Smooth muscle cell (in vitro differentiated cells): Measurements from ENCODE around the gene MRPL44. TPM values are rescaled to one million over a fixed set of nuclear protein-coding genes. Genes with fewer than 3 reads are reported as not detected.
A peak's percentile ranks its signal among the peaks of the same experiment; 100 is the strongest.

ENCODE experiments used
- DNase-seq: peaks from one replicate; lab custom pipeline; 2025; ENCODE audit not compliant: unreplicated experiment; lab: John Stamatoyannopoulos, UW
- H2AFZ ChIP-seq: fragments of 200-600 bp; sonication (generic); 2 replicates; pipeline ENCODE4 v1.6.0; 2016; ENCODE audit warnings: antibody characterized with exemption, low read depth, mild to moderate bottlenecking
- H3F3A ChIP-seq: fragments of 200-600 bp; sonication (generic); 2 replicates; pipeline ENCODE4 v1.6.0; 2017; ENCODE audit warnings: antibody characterized with exemption, low read depth
- H3K27ac ChIP-seq: fragments of 200-600 bp; sonication (generic); 2 replicates; pipeline ENCODE4 v1.5.1; 2016; ENCODE audit warnings: low read depth, mild to moderate bottlenecking
- H3K27me3 ChIP-seq: fragments of 200-600 bp; sonication (generic); 2 replicates; pipeline ENCODE4 v1.6.1; 2016; ENCODE audit warnings: low read depth, mild to moderate bottlenecking
- H3K36me3 ChIP-seq: fragments of 200-600 bp; sonication (generic); 2 replicates; pipeline ENCODE4 v1.5.1; 2016; ENCODE audit warnings: low read depth
- H3K4me1 ChIP-seq: fragments of 200-600 bp; sonication (generic); 2 replicates; pipeline ENCODE4 v1.5.1; 2016; ENCODE audit warnings: low read depth
- H3K4me2 ChIP-seq: fragments of 200-600 bp; sonication (generic); 2 replicates; pipeline ENCODE4 v1.6.0; 2016; ENCODE audit warnings: mild to moderate bottlenecking
- H3K4me3 ChIP-seq: fragments of 200-600 bp; sonication (generic); 2 replicates; pipeline ENCODE4 v1.5.1; 2016; ENCODE audit warnings: mild to moderate bottlenecking
- H3K79me2 ChIP-seq: fragments of 200-600 bp; sonication (generic); 2 replicates; pipeline ENCODE4 v1.6.0; 2016; ENCODE audit warnings: low read depth, mild to moderate bottlenecking
- H3K9ac ChIP-seq: fragments of 200-600 bp; sonication (generic); 2 replicates; pipeline ENCODE4 v1.6.0; 2016; ENCODE audit warnings: low read depth
- H3K9me3 ChIP-seq: fragments of 200-600 bp; sonication (generic); replicated peaks from 2 replicates; pipeline ENCODE4 v1.5.1; 2016; ENCODE audit warnings: low read depth
- H4K20me1 ChIP-seq: fragments of 200-600 bp; sonication (generic); 2 replicates; pipeline ENCODE4 v1.6.0; 2016; ENCODE audit warnings: low read depth
- WGBS: methylation state at CpG from one replicate; pipeline ENCODE4 v1.1.7; 2016; ENCODE audit warnings: low lambda C conversion rate; 5-methylcytosine and 5-hydroxymethylcytosine counted together
- polyA plus RNA-seq: library from polyadenylated mRNA; unstranded; fragments of >200 nt; fragmentation: Nextera tagmentation; extraction: Ambion mirVana; gene quantifications from 2 replicates; pipeline ENCODE4 v1.2.1, GENCODE V29; 2016
- total RNA-seq: library from RNA; depleted of rRNA; stranded (reverse); fragments of >200 nt; gene quantifications from 2 replicates; pipeline ENCODE4 v1.2.3, GENCODE V29; 2014
- TF ChIP-seq, protein P1 (sequence below): fragments of 200-600 bp; sonication (generic); IDR thresholded peaks from 2 replicates; pipeline ENCODE4 v1.5.1; 2017; ENCODE audit warnings: borderline replicate concordance, mild to moderate bottlenecking, antibody characterized with exemption; ENCODE audit not compliant: insufficient read depth, poor library complexity, severe bottlenecking

The MRPL44 gene
- total and polyA plus RNA-seq, 2 experiments from 2014 or later: 23.5 to 34.5 TPM

DNA sequence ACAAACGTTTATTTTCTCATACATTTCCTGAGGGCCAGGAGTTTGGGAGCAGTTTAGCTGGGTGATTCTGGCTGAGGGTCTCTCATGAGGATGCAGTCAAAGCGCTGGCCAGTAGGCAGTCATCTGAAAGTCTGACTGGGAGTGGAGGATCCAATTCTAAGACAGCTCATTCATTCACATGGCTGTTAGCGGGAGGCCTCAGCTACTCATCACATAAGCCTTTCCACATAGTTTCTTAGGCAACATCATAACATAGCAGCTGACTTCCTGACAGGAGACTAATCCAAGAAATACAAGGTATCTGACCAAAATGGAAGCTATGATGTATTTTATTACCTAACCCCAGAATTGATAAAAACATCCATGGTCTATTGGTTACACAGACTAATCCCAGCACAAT is 2.9 kb upstream of the MRPL44 start:
- H3K36me3 ChIP-seq: no peaks in the 10 kb centered on the region
- H2AFZ ChIP-seq: no peak overlapping the region
- H4K20me1 ChIP-seq: peaks cover 7% of the 10 kb centered on the region
- no peak overlapping the region for H3K27ac ChIP-seq
- TF ChIP-seq, protein P1, sequence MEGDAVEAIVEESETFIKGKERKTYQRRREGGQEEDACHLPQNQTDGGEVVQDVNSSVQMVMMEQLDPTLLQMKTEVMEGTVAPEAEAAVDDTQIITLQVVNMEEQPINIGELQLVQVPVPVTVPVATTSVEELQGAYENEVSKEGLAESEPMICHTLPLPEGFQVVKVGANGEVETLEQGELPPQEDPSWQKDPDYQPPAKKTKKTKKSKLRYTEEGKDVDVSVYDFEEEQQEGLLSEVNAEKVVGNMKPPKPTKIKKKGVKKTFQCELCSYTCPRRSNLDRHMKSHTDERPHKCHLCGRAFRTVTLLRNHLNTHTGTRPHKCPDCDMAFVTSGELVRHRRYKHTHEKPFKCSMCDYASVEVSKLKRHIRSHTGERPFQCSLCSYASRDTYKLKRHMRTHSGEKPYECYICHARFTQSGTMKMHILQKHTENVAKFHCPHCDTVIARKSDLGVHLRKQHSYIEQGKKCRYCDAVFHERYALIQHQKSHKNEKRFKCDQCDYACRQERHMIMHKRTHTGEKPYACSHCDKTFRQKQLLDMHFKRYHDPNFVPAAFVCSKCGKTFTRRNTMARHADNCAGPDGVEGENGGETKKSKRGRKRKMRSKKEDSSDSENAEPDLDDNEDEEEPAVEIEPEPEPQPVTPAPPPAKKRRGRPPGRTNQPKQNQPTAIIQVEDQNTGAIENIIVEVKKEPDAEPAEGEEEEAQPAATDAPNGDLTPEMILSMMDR: no peak
- peaks cover 7% of the 10 kb centered on the region for H3F3A ChIP-seq
- peaks cover 40% of the 10 kb centered on the region for H3K4me1 ChIP-seq
- H3K9ac ChIP-seq: no peak overlapping the region
- DNase-seq: no peak
- no peaks in the 10 kb centered on the region for H3K27me3 ChIP-seq
- 81% methylated on average over 3 of the region's 3 CpGs for WGBS
- peaks cover 21% of the 10 kb centered on the region for H3K79me2 ChIP-seq
- H3K4me2 ChIP-seq: no peak overlapping the region
- no peak overlapping the region for H3K4me3 ChIP-seq
- no peaks in the 10 kb centered on the region for H3K9me3 ChIP-seq

DNA sequence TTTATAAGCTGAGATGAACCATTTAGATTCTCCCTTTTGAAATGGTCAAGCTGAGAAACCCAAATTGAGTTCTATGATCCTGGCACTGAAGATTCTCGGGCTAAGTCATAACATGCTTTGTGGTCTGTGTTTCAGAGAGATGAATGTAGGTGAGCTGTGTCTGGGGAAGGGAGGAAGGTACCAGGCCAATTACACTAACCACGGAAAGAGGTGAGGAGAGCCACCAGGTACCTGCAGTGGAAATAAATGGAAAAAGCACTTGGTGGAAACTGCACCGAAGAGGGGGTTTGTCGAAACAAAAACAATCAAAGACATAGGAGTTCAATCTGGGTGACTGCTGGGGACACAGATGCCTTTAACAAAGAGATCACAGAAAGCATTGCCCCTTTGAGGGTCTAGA is 963 bp upstream of the MRPL44 start:
- TF ChIP-seq, protein P1: no peak
- DNase-seq: no peak
- Histone ChIP-seq H3K4me1 (peaks cover 45% of the 10 kb centered on the region), H3K27me3 (no peaks in the 10 kb centered on the region), H4K20me1 (peaks cover 21% of the 10 kb centered on the region), H3K9me3 (no peaks in the 10 kb centered on the region), H3K27ac (peak overlapping the region; percentile 79), H3K36me3 (no peaks in the 10 kb centered on the region), H3F3A (peaks cover 7% of the 10 kb centered on the region), H3K4me3 (no peak overlapping the region), H3K79me2 (peaks cover 40% of the 10 kb centered on the region), H3K9ac (no peak overlapping the region), H3K4me2 (peak overlapping the region; percentile 86), H2AFZ (peak overlapping the region; percentile 66)
- 81% methylated on average over 4 of the region's 4 CpGs for WGBS

DNA sequence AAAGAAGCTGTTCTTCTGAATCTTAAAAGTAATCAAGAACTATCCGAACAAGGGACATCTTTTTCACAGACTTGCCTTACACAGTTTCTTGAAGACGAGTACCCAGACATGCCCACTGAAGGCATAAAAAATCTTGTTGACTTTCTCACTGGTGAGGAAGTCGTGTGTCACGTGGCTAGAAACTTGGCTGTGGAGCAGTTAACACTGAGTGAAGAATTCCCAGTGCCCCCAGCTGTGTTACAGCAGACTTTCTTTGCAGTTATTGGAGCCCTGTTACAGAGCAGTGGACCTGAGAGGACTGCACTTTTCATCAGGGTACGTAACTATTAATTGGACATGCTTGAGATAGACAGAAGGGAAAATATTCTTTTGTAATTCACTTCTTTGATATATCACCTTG is 2.4 kb downstream of the MRPL44 start:
- no peak overlapping the region for H3K27ac ChIP-seq
- H3K9ac ChIP-seq: no peak overlapping the region
- peaks cover 41% of the 10 kb centered on the region for H3K4me1 ChIP-seq
- peaks cover 7% of the 10 kb centered on the region for H3F3A ChIP-seq
- H3K4me3 ChIP-seq: peak overlapping the region; percentile 12
- no peaks in the 10 kb centered on the region for H3K9me3 ChIP-seq
- DNase-seq: no peak
- peaks cover 70% of the 10 kb centered on the region for H3K79me2 ChIP-seq
- TF ChIP-seq, protein P1: no peak
- H4K20me1 ChIP-seq: peaks cover 47% of the 10 kb centered on the region
- H3K36me3 ChIP-seq: peaks cover 8% of the 10 kb centered on the region
- WGBS: 73% methylated on average over 5 of the region's 5 CpGs
- H3K27me3 ChIP-seq: no peaks in the 10 kb centered on the region
- H2AFZ ChIP-seq: no peak overlapping the region
- H3K4me2 ChIP-seq: peak overlapping the region; percentile 87

DNA sequence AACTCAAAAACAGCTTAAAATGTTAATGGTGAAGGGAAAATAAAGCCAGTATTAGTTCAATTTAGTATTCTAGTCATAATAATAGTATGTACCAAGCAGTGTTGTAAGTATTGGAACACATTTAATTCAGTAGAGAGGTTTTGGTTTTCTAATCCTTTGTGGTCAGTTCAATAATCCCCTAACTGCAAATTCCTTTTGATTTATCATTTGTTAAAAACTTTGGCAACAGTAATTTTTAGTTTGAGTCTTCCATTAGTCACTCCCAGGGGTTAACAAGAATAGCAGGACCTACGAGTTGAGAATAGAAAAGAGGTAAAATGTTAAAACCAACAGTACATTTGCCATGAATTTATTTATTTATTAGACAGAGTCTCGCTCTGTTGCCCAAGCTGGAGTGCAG is 10.7 kb downstream of the MRPL44 start:
- Histone ChIP-seq H3K9ac (no peak overlapping the region), H4K20me1 (peaks cover 18% of the 10 kb centered on the region), H3K4me2 (peak overlapping the region; percentile 33), H3K4me3 (no peak overlapping the region), H3K27ac (peak overlapping the region; percentile 3), H3K79me2 (peaks cover 20% of the 10 kb centered on the region), H3K4me1 (peaks cover 5% of the 10 kb centered on the region), H3K36me3 (peaks cover 16% of the 10 kb centered on the region), H2AFZ (no peak overlapping the region), H3F3A (peaks cover 22% of the 10 kb centered on the region), H3K27me3 (no peaks in the 10 kb centered on the region), H3K9me3 (no peaks in the 10 kb centered on the region)
- TF ChIP-seq, protein P1: no peak
- DNase-seq: no peak
- 52% methylated on average over 2 of the region's 2 CpGs for WGBS
